NCI-H2227 (cell line): ENCODE results near the gene MALRD1.

Source experiments
- DNase-seq: peaks from one replicate; lab custom pipeline; 2025; ENCODE audit not compliant: unreplicated experiment; lab: John Stamatoyannopoulos, UW

Gene MALRD1

GRCh38 chr10:19212590-19212989 lies 164.0 kb downstream of the MALRD1 start:
- DNase-seq = no peak

- no peak for DNase-seq
Observed at GRCh38 chr10:19221216-19221615, 172.6 kb downstream of the MALRD1 start.

GRCh38 chr10:19226025-19226424 lies 177.4 kb downstream of the MALRD1 start:
- DNase-seq = no peak

GRCh38 chr10:19231034-19231433 lies 182.4 kb downstream of the MALRD1 start:
- DNase-seq = no peak

- DNase-seq = no peak
Observed at GRCh38 chr10:19245889-19246752, 197.5 kb downstream of the MALRD1 start.

GRCh38 chr10:19247843-19248242 lies 199.2 kb downstream of the MALRD1 start:
- no peak for DNase-seq

GRCh38 chr10:19250546-19250945 lies 201.9 kb downstream of the MALRD1 start:
- DNase-seq = no peak

- DNase-seq = no peak
Observed at GRCh38 chr10:19252531-19252930, 203.9 kb downstream of the MALRD1 start.

- no peak for DNase-seq
Observed at GRCh38 chr10:19256331-19256730, 207.7 kb downstream of the MALRD1 start.

- no peak for DNase-seq
Observed at GRCh38 chr10:19263262-19263661, 214.7 kb downstream of the MALRD1 start.

- no peak for DNase-seq
Observed at GRCh38 chr10:19283285-19283684, 234.7 kb downstream of the MALRD1 start.

GRCh38 chr10:19283786-19284185 lies 235.2 kb downstream of the MALRD1 start:
- DNase-seq = no peak

GRCh38 chr10:19290770-19291169 lies 242.2 kb downstream of the MALRD1 start:
- no peak for DNase-seq

- no peak for DNase-seq
Observed at GRCh38 chr10:19294233-19294632, 245.6 kb downstream of the MALRD1 start.

GRCh38 chr10:19299645-19300044 lies 251.0 kb downstream of the MALRD1 start:
- no peak for DNase-seq

- no peak for DNase-seq
Observed at GRCh38 chr10:19302117-19302516, 253.5 kb downstream of the MALRD1 start.

- no peak for DNase-seq
Observed at GRCh38 chr10:19310066-19310465, 261.5 kb downstream of the MALRD1 start.

- no peak for DNase-seq
Observed at GRCh38 chr10:19316204-19316870, 267.7 kb downstream of the MALRD1 start.

- DNase-seq = no peak
Observed at GRCh38 chr10:19317952-19318351, 269.4 kb downstream of the MALRD1 start.

- no peak for DNase-seq
Observed at GRCh38 chr10:19325581-19325980, 277.0 kb downstream of the MALRD1 start.

GRCh38 chr10:19328582-19328981 lies 280.0 kb downstream of the MALRD1 start:
- no peak for DNase-seq

- no peak for DNase-seq
Observed at GRCh38 chr10:19329475-19329874, 280.9 kb downstream of the MALRD1 start.
